H9 (cell line): ENCODE results near the gene UST. TPM values are rescaled to one million over a fixed set of nuclear protein-coding genes. Genes with fewer than 3 reads are reported as not detected.

ENCODE experiments used
- DNase-seq: peaks from one replicate; pipeline ENCODE4 v3.0.0-alpha.2; 2017
- H2AFZ ChIP-seq: one replicate; pipeline ENCODE4 v1.6.1; 2013; ENCODE audit warnings: mild to moderate bottlenecking, low read length, control low read depth, moderate library complexity
- H2AK5ac ChIP-seq: 2 replicates; pipeline ENCODE4 v1.6.1; 2013; ENCODE audit warnings: low read length, control low read depth, mixed read lengths; ENCODE audit not compliant: insufficient read length
- H2BK120ac ChIP-seq: one replicate; pipeline ENCODE4 v1.6.1; 2013; ENCODE audit warnings: low read depth, mild to moderate bottlenecking, low read length, control low read depth, inconsistent platforms; ENCODE audit not compliant: poor library complexity, severe bottlenecking
- H2BK12ac ChIP-seq: 2 replicates; pipeline ENCODE4 v1.6.1; 2013; ENCODE audit warnings: low read length, control low read depth, mixed read lengths, low read depth; ENCODE audit not compliant: insufficient read length
- H2BK15ac ChIP-seq: 2 replicates; pipeline ENCODE4 v1.6.1; 2013; ENCODE audit warnings: low read depth, low read length, control low read depth
- H2BK20ac ChIP-seq: one replicate; pipeline ENCODE4 v1.6.1; 2013; ENCODE audit warnings: low read depth, mild to moderate bottlenecking, low read length, control low read depth, inconsistent platforms; ENCODE audit not compliant: poor library complexity, severe bottlenecking
- H2BK5ac ChIP-seq: 2 replicates; pipeline ENCODE4 v1.6.1; 2013; ENCODE audit warnings: low read length, control low read depth, mixed read lengths; ENCODE audit not compliant: insufficient read length
- H3K14ac ChIP-seq: 2 replicates; pipeline ENCODE4 v1.6.1; 2013; ENCODE audit warnings: low read length, control low read depth; ENCODE audit not compliant: insufficient read depth
- H3K18ac ChIP-seq: 2 replicates; pipeline ENCODE4 v1.6.1; 2013; ENCODE audit warnings: low read depth, mild to moderate bottlenecking, mixed read lengths, low read length, control low read depth; ENCODE audit not compliant: insufficient read length
- H3K23ac ChIP-seq: 2 replicates; pipeline ENCODE4 v1.6.1; 2013; ENCODE audit warnings: low read length, control low read depth, mixed read lengths, low read depth; ENCODE audit not compliant: insufficient read length
- H3K23me2 ChIP-seq: 2 replicates; pipeline ENCODE4 v1.6.1; 2013; ENCODE audit warnings: low read depth, mild to moderate bottlenecking, mixed read lengths, low read length, control low read depth; ENCODE audit not compliant: insufficient read length, poor library complexity, severe bottlenecking
- H3K27ac ChIP-seq: 2 replicates; pipeline ENCODE4 v1.5.1; 2013; ENCODE audit warnings: low read length, control low read depth, mixed read lengths, low read depth; ENCODE audit not compliant: insufficient read length
- H3K27me3 ChIP-seq: 2 replicates; pipeline ENCODE4 v1.6.1; 2013; ENCODE audit warnings: low read length, control low read depth, inconsistent platforms; ENCODE audit not compliant: insufficient read depth
- H3K4ac ChIP-seq: 2 replicates; pipeline ENCODE4 v1.6.1; 2013; ENCODE audit warnings: low read depth, mild to moderate bottlenecking, control low read depth, inconsistent platforms, low read length, moderate library complexity
- H3K4me1 ChIP-seq: 2 replicates; pipeline ENCODE4 v1.6.1; 2013; ENCODE audit warnings: low read length, control low read depth, inconsistent platforms; ENCODE audit not compliant: insufficient read depth
- H3K4me2 ChIP-seq: 2 replicates; pipeline ENCODE4 v1.6.1; 2013; ENCODE audit warnings: low read length, control low read depth, mixed read lengths; ENCODE audit not compliant: insufficient read length, insufficient read depth
- H3K56ac ChIP-seq: 2 replicates; pipeline ENCODE4 v1.6.1; 2013; ENCODE audit warnings: low read depth, mild to moderate bottlenecking, mixed read lengths, low read length, control low read depth; ENCODE audit not compliant: insufficient read length
- H3K79me1 ChIP-seq: 2 replicates; pipeline ENCODE4 v1.6.1; 2013; ENCODE audit warnings: low read depth, mild to moderate bottlenecking, moderate library complexity, low read length, control low read depth, inconsistent platforms; ENCODE audit not compliant: insufficient read depth, poor library complexity, severe bottlenecking
- H3K79me2 ChIP-seq: 2 replicates; pipeline ENCODE4 v1.6.1; 2013; ENCODE audit warnings: low read length, control low read depth, inconsistent platforms; ENCODE audit not compliant: insufficient read depth
- H3K9ac ChIP-seq: 2 replicates; pipeline ENCODE4 v1.6.1; 2013; ENCODE audit warnings: low read length, control low read depth, mixed read lengths; ENCODE audit not compliant: insufficient read length; ENCODE audit errors: extremely low read depth
- H3K9me3 ChIP-seq: one replicate; pipeline ENCODE4 v1.6.1; 2013; ENCODE audit warnings: low read depth, low read length, inconsistent platforms; ENCODE audit not compliant: control insufficient read depth
- H3T11ph ChIP-seq: one replicate; pipeline ENCODE4 v1.6.1; 2013; ENCODE audit warnings: mild to moderate bottlenecking, low read length, control low read depth, inconsistent platforms
- H4K20me1 ChIP-seq: one replicate; pipeline ENCODE4 v1.6.1; 2013; ENCODE audit not compliant: control insufficient read depth, insufficient read length, insufficient read depth
- H4K5ac ChIP-seq: 2 replicates; pipeline ENCODE4 v1.6.1; 2013; ENCODE audit warnings: low read depth, mild to moderate bottlenecking, mixed read lengths, low read length, control low read depth; ENCODE audit not compliant: insufficient read length
- H4K8ac ChIP-seq: replicated peaks from 2 replicates; pipeline ENCODE4 v1.6.1; 2013; ENCODE audit warnings: low read length, control low read depth, mixed read lengths, low read depth; ENCODE audit not compliant: insufficient read length
- H4K91ac ChIP-seq: 2 replicates; pipeline ENCODE4 v1.6.1; 2013; ENCODE audit warnings: low read depth, mild to moderate bottlenecking, moderate library complexity, mixed read lengths, low read length, control low read depth; ENCODE audit not compliant: insufficient read length
- H3K27ac Mint-ChIP-seq, 3 experiments: 2 replicates in 2 of 3; 3 replicates in 1 of 3; pipeline ENCODE4 v1.8.0; 2020 to 2021; ENCODE audit warnings: mixed read lengths in 3 of 3, mild to moderate bottlenecking in 1 of 3, moderate library complexity in 1 of 3
- H3K27me3 Mint-ChIP-seq: 2 replicates; pipeline ENCODE4 v1.8.0; 2021; ENCODE audit warnings: low read depth, mild to moderate bottlenecking, moderate library complexity, mixed read lengths
- H3K36me3 Mint-ChIP-seq, 3 experiments: 2 replicates in 2 of 3; 3 replicates in 1 of 3; pipeline ENCODE4 v1.8.0; 2020 to 2021; ENCODE audit warnings: low read depth in 3 of 3, mixed read lengths in 3 of 3; ENCODE audit not compliant: insufficient read depth in 1 of 3
- H3K4me1 Mint-ChIP-seq, 2 experiments: 2 replicates each; pipeline ENCODE4 v1.8.0; 2020; ENCODE audit warnings: mixed read lengths in 2 of 2
- H3K4me3 Mint-ChIP-seq, 2 experiments: 2 replicates in 1 of 2; 3 replicates in 1 of 2; pipeline ENCODE4 v1.8.0; 2020 to 2021; ENCODE audit warnings: mild to moderate bottlenecking in 2 of 2, mixed read lengths in 2 of 2, moderate library complexity in 1 of 2
- H3K9me3 Mint-ChIP-seq, 2 experiments: 2 replicates in 1 of 2; 3 replicates in 1 of 2; pipeline ENCODE4 v1.8.0; 2020; ENCODE audit warnings: mild to moderate bottlenecking in 2 of 2, mixed read lengths in 2 of 2, moderate library complexity in 1 of 2
- WGBS: extraction: QIAGEN DNeasy Blood & Tissue Kit; methylation state at CpG from one replicate; pipeline ENCODE4 v1.1.7; 2013; ENCODE audit warnings: missing lambda C conversion rate, low lambda C conversion rate, mixed read lengths; ENCODE audit not compliant: insufficient read length; ENCODE audit errors: extremely low coverage; 5-methylcytosine and 5-hydroxymethylcytosine counted together
- total RNA-seq: library from RNA; stranded (reverse); gene quantifications from 2 replicates; pipeline ENCODE4 v1.2.1, GENCODE V29; 2021
- TF ChIP-seq, protein P1 (sequence below): fragments of 200-600 bp; sonication (generic); conservative IDR thresholded peaks from 3 replicates; pipeline ENCODE4 v1.8.0; 2021; ENCODE audit warnings: antibody characterized with exemption, mild to moderate bottlenecking

UST gene
- total RNA-seq, 1 experiment from 2014 or later, result 14.4 TPM

DNA sequence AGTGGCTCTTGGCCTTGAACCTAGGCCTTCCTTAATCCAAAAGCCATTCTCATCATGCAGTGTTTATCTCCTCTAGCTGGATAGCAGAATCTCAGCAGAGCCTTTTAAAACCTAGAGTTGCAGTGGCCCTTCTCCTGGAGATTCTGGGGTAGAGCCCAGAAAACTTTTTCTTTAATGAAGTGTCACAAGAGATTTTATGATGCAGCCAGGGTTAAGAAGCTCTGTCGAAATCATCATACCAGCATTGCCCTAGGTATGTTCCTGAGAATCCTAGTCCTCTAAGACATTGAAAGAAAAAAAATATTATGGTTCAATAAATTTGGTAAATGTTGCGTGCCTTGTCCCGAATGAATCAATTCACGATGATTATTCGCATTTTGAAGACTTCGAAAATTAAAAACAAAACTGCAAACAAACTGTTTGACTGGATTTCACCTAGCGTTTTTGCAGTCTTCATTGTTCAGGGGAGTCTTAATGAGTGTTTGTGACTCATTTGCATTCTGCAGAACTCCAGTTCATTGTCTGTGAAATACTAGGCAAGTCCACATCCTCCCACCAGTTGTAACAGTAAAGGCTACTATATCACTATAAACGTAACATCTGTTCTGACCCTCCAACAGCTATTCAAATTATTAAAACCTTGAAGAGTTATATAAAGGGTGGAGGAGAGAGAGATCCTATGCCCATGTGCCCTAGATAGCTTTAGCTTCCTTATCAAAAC, 198.6 kb downstream of the UST start:
- H3K4me2 ChIP-seq, result no peak overlapping the region
- no peaks in the 10 kb centered on the region for H3K79me2 ChIP-seq
- Mint-ChIP-seq H3K36me3 (peaks cover 3 to 10% (median 9%) of the 10 kb centered on the region in 3 experiments; a peak in 5 of 7 replicates), H3K4me3 (no peak overlapping the region), H3K27me3 (no peaks in the 10 kb centered on the region), H3K4me1 (peaks cover 18 to 19% of the 10 kb centered on the region in 2 experiments), H3K9me3 (no peaks in the 10 kb centered on the region), H3K27ac (peak overlapping the region in 1 of 3 experiments; percentile 20; a peak in 1 of 7 replicates)
- no peak overlapping the region for H3K18ac ChIP-seq
- peaks cover 12% of the 10 kb centered on the region; the same call in 1 of the 2 replicates for H3K4me1 ChIP-seq
- no peak overlapping the region for H2BK15ac ChIP-seq
- no peak overlapping the region for H3K27ac ChIP-seq
- H2BK12ac ChIP-seq, result no peak overlapping the region
- no peaks in the 10 kb centered on the region for H3K23me2 ChIP-seq
- DNase-seq, result no peak
- no peak overlapping the region for H2AFZ ChIP-seq
- no peak overlapping the region for H3K23ac ChIP-seq
- H3K9me3 ChIP-seq, result no peaks in the 10 kb centered on the region
- no peak overlapping the region for H3K4ac ChIP-seq
- no peak overlapping the region for H4K8ac ChIP-seq
- H2BK20ac ChIP-seq, result no peak overlapping the region
- no peaks in the 10 kb centered on the region for H3K27me3 ChIP-seq
- no peak overlapping the region for H2BK120ac ChIP-seq
- H4K20me1 ChIP-seq, result no peaks in the 10 kb centered on the region
- H3K79me1 ChIP-seq, result no peaks in the 10 kb centered on the region
- no peak overlapping the region for H3K9ac ChIP-seq
- no peak overlapping the region for H3T11ph ChIP-seq
- H3K14ac ChIP-seq, result no peak overlapping the region
- H3K56ac ChIP-seq, result no peak overlapping the region
- TF ChIP-seq, protein P1, sequence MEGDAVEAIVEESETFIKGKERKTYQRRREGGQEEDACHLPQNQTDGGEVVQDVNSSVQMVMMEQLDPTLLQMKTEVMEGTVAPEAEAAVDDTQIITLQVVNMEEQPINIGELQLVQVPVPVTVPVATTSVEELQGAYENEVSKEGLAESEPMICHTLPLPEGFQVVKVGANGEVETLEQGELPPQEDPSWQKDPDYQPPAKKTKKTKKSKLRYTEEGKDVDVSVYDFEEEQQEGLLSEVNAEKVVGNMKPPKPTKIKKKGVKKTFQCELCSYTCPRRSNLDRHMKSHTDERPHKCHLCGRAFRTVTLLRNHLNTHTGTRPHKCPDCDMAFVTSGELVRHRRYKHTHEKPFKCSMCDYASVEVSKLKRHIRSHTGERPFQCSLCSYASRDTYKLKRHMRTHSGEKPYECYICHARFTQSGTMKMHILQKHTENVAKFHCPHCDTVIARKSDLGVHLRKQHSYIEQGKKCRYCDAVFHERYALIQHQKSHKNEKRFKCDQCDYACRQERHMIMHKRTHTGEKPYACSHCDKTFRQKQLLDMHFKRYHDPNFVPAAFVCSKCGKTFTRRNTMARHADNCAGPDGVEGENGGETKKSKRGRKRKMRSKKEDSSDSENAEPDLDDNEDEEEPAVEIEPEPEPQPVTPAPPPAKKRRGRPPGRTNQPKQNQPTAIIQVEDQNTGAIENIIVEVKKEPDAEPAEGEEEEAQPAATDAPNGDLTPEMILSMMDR, result no peak
- H2AK5ac ChIP-seq, result no peak overlapping the region
- H4K91ac ChIP-seq, result no peak overlapping the region
- no CpG with 5 or more reads among the region's 8 CpGs for WGBS
- H4K5ac ChIP-seq, result no peak overlapping the region
- H2BK5ac ChIP-seq, result no peak overlapping the region
